GM21360 (cell line): ENCODE results near the gene F8.

ENCODE experiments used
- ATAC-seq: cut with Tn5 transposase; IDR thresholded peaks from one replicate; pipeline ENCODE4 v1.9.1; 2021; ENCODE audit warnings: mild to moderate bottlenecking, moderate library complexity; ENCODE audit not compliant: unreplicated experiment

Gene F8

DNA sequence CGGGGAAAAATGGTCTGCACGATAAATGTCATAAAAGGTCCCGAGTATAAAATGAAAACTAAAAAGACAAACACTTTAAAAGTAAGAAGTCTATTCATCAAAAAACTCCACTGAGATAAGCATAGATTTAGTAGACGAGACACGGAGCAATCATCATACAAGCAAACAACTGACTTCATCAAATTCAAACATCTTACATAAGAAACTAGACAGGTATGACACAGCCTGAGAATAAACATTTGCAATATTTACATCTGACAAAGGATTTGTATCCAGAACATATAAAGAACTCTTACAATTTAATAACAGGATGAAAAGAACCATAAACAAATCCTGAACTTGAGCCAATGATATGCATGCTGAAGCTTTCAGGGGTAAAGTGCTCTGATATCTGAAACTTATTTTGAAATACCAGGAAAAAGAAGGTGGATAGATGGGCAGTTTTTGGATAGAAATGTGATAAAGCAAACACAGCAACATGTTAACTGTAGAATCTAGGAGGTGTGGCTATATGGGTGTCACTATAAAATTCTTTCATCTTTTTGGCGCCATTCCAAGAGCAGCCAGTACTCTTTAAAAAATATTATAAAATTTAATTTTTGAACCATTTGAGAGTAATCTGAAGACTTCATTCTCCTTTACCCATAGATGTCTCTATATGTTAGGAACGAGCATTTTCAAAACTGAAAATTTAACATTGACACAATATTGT is 229.3 kb downstream of the F8 start:
- ATAC-seq = no peak

DNA sequence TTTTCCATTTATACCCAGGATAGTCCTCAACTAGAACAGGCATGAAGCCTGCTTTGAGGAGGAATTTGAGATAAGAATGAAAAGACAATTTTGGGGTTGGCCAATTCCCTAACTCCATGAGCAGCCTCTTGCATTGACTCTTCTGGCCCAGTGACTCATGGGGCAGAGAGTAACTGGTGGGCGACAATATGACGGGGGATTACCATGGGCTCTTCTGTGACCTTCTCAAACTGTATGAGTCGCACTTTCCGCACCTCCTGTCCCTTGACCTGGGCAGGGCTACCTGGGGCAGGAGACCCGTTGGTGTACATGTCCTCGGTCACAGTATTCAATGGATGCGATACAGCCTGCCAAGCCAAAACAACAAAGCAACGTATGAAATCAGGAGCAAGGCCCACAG is 230.6 kb downstream of the F8 start:
- no peak for ATAC-seq

DNA sequence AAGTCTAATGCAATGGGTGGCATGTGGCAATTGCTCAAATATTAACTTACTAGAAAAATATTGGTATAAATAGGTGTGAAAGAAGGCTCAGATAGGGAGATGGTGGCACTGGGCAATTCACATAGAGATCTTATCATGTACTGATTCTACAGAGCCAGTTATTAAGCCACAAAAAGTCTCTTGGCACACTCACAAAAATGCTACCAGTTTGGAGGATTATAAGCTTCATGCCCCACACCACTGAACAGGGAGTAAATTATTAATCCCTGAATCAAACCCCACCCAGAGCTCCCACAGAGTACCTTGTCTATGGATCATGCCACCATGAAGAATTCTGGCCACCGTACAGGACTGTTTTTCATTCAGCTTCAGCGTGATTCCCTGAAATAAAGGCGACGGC is 231.1 kb downstream of the F8 start:
- no peak for ATAC-seq
